GM19397 (cell line): ENCODE results near the gene TMEM80.
"Not testable (repeated sequence)": the region's sequence is repeated elsewhere in the genome, so short reads cannot be mapped to it uniquely, and the experiment has no call there.

Experiments used
- ATAC-seq: cut with Tn5 transposase; IDR thresholded peaks from one replicate; pipeline ENCODE4 v1.9.1; 2021; ENCODE audit warnings: mild to moderate bottlenecking, moderate library complexity; ENCODE audit not compliant: unreplicated experiment

Gene TMEM80

GRCh38 chr11:679271-680207, 16.1 kb upstream of the TMEM80 start:
- no peak for ATAC-seq

- no peak for ATAC-seq
Measured at GRCh38 chr11:680476-680875, 15.1 kb upstream of the TMEM80 start.

GRCh38 chr11:680970-681369, 14.6 kb upstream of the TMEM80 start:
- no peak for ATAC-seq

- no peak for ATAC-seq
Measured at GRCh38 chr11:686451-687243, 9.0 kb upstream of the TMEM80 start.

GRCh38 chr11:687751-688150, 7.9 kb upstream of the TMEM80 start:
- ATAC-seq: no peak

- ATAC-seq: no peak
Measured at GRCh38 chr11:688681-689080, 6.9 kb upstream of the TMEM80 start.

- ATAC-seq: no peak
Measured at GRCh38 chr11:689625-690024, 6.0 kb upstream of the TMEM80 start.

- ATAC-seq: not testable (repeated sequence)
Measured at GRCh38 chr11:690244-690643, 5.4 kb upstream of the TMEM80 start.

GRCh38 chr11:690738-691633, 4.6 kb upstream of the TMEM80 start:
- ATAC-seq: no peak

GRCh38 chr11:691710-692590, 3.7 kb upstream of the TMEM80 start:
- ATAC-seq: no peak

GRCh38 chr11:692824-693414, 2.7 kb upstream of the TMEM80 start:
- ATAC-seq: no peak

- ATAC-seq: no peak
Measured at GRCh38 chr11:693415-693831, 2.2 kb upstream of the TMEM80 start.

GRCh38 chr11:693887-694562, 1.6 kb upstream of the TMEM80 start:
- no peak for ATAC-seq

- peak; percentile 80 for ATAC-seq
Measured at GRCh38 chr11:694563-695287, 891 bp upstream of the TMEM80 start, which contains the start of gene DEAF1. TSS of gene DEAF1 (minus strand) at chr11:695222. CDS start at chr11:695047, 175 bp downstream.

- no peak for ATAC-seq
Measured at GRCh38 chr11:695288-695537, 403 bp upstream of the TMEM80 start.

GRCh38 chr11:696955-697491, 1.4 kb downstream of the TMEM80 start:
- ATAC-seq: no peak

- ATAC-seq: no peak
Measured at GRCh38 chr11:697811-698311, 2.2 kb downstream of the TMEM80 start.

GRCh38 chr11:698493-699115, 3.0 kb downstream of the TMEM80 start:
- ATAC-seq: no peak
